Mucosa of gallbladder (tissue), 1 donor: ENCODE data around the gene LRSAM1. TPM values are rescaled to one million over a fixed set of nuclear protein-coding genes. Genes with fewer than 3 reads are reported as not detected.
A peak's percentile ranks its signal among the peaks of the same experiment; 100 is the strongest.

Experiments used
- DNase-seq: peaks from one replicate; pipeline ENCODE4 v3.0.0-alpha.2; 2020; ENCODE audit warnings: low spot score
- total RNA-seq: library from RNA; stranded (reverse); gene quantifications from one replicate; pipeline ENCODE4 v1.2.1, GENCODE V29; 2021
- donor health status: DM: no; HTN: no; CAD: no.

LRSAM1 gene
- total RNA-seq, 1 donor from 2014 or later: 30.1 TPM

- no peak for DNase-seq
These were observed 24.6 kb upstream of the LRSAM1 start for GRCh38 chr9:127426756-127427155.

- no peak for DNase-seq
These were observed 23.0 kb upstream of the LRSAM1 start for GRCh38 chr9:127428348-127428747.

GRCh38 chr9:127430415-127430814 lies 20.9 kb upstream of the LRSAM1 start:
- no peak for DNase-seq

- no peak for DNase-seq
These were observed 13.6 kb upstream of the LRSAM1 start for GRCh38 chr9:127437497-127438264.

GRCh38 chr9:127438394-127438793 lies 12.9 kb upstream of the LRSAM1 start:
- DNase-seq: no peak

- no peak for DNase-seq
These were observed 6.9 kb upstream of the LRSAM1 start for GRCh38 chr9:127444283-127444920.

GRCh38 chr9:127444921-127445850 lies 6.1 kb upstream of the LRSAM1 start:
- no peak for DNase-seq

- no peak for DNase-seq
These were observed 5.2 kb upstream of the LRSAM1 start for GRCh38 chr9:127445851-127446712.

GRCh38 chr9:127446713-127447415 lies 4.4 kb upstream of the LRSAM1 start:
- no peak for DNase-seq

- no peak for DNase-seq
These were observed 3.7 kb upstream of the LRSAM1 start for GRCh38 chr9:127447416-127448111.

GRCh38 chr9:127448112-127448805 lies 3.1 kb upstream of the LRSAM1 start:
- no peak for DNase-seq

GRCh38 chr9:127449332-127449966 lies 1.9 kb upstream of the LRSAM1 start:
- no peak for DNase-seq

GRCh38 chr9:127450243-127450760 lies 1.0 kb upstream of the LRSAM1 start:
- DNase-seq: peak; percentile 19

GRCh38 chr9:127451608-127451857 lies 223 bp downstream of the LRSAM1 start:
- DNase-seq: no peak

GRCh38 chr9:127451858-127452656 lies 747 bp downstream of the LRSAM1 start:
- DNase-seq: peak; percentile 16

GRCh38 chr9:127452691-127453090 lies 1.4 kb downstream of the LRSAM1 start:
- peak; percentile 65 for DNase-seq

- DNase-seq: no peak
These were observed 4.1 kb downstream of the LRSAM1 start for GRCh38 chr9:127455324-127455992.
